Activated naive CD4-positive, alpha-beta T cell treated with anti-CD3 and anti-CD28 coated beads, Interleukin-2, amount 50 U/mL, for 72 hours (primary cell): ENCODE measurements around the gene OR5H2. TPM values are rescaled to one million over a fixed set of nuclear protein-coding genes. Genes with fewer than 3 reads are reported as not detected.

Experiments
- ATAC-seq, 2 donors: fragments of 150-1000 bp; cut with Tn5 transposase; 2 replicates each; pipeline ENCODE4 v1.10.0; 2021; ENCODE audit warnings: mild to moderate bottlenecking in 2 of 2, moderate library complexity in 2 of 2
- DNase-seq, 2 donors: peaks; one replicate each; pipeline ENCODE4 v3.0.0; 2021 to 2022; ENCODE audit warnings: low spot score in 2 of 2
- H3K27ac Mint-ChIP-seq, 2 donors: one replicate each; pipeline ENCODE4 v1.8.0; 2022; ENCODE audit warnings: mild to moderate bottlenecking in 2 of 2, mixed read lengths in 2 of 2
- H3K36me3 Mint-ChIP-seq, 2 donors: one replicate each; pipeline ENCODE4 v1.8.0; 2022; ENCODE audit warnings: mixed read lengths in 2 of 2
- H3K9me3 Mint-ChIP-seq, 2 donors: one replicate each; pipeline ENCODE4 v1.8.0; 2022; ENCODE audit warnings: mixed read lengths in 2 of 2
- total RNA-seq, 2 donors: library from RNA; stranded (reverse); gene quantifications; one replicate each; pipeline ENCODE4 v1.2.3, GENCODE V29; 2022

Gene OR5H2
- total RNA-seq, 2 donors from 2014 or later, result not detected

GRCh38 chr3:98325055-98325454 lies 42.8 kb downstream of the OR5H2 start:
- Mint-ChIP-seq H3K27ac (no peak overlapping the region), H3K9me3 (no peaks in the 10 kb centered on the region), H3K36me3 (no peaks in the 10 kb centered on the region)
- DNase-seq, result no peak
- no peak for ATAC-seq

DNA sequence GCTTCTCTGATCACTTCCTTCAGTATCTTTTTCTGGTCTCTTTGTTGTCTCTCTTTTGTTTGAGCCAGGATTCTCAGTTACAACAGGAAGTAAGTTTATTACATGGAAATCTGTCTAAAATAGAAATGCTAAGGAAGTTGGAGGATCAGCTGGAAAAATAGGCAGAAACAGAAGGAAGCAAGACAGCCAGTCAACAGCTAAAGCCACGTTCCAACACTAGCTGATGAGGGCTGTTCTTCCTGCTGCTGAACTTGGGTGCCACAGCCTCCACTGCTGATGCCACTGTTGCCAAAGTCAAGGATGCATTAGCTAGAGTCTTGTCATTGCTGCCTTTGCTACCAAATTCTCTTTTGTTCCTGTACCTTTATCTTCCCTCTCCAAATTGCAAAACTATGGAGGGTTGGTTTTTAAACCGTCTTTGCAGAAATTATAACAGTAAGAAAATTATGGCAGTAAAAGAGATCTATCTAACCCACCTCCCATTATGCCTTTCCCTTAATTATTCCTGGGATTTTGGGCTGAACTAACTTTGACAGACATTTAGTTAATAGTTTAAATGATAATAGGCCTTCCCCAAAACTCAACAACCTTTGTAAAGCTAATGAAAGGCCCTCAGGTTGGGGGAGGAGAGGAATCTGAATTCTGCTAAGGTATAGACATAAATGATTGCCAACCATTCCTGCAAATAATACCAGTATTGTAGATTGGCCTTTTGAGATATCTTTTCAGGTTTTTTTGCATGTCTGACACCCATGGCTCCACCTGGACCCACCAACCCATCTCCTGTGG lies 44.0 kb downstream of the OR5H2 start:
- H3K36me3 Mint-ChIP-seq, result no peaks in the 10 kb centered on the region
- DNase-seq (no peak), ATAC-seq (no peak)
- H3K9me3 Mint-ChIP-seq, result no peaks in the 10 kb centered on the region
- no peak overlapping the region for H3K27ac Mint-ChIP-seq

DNA sequence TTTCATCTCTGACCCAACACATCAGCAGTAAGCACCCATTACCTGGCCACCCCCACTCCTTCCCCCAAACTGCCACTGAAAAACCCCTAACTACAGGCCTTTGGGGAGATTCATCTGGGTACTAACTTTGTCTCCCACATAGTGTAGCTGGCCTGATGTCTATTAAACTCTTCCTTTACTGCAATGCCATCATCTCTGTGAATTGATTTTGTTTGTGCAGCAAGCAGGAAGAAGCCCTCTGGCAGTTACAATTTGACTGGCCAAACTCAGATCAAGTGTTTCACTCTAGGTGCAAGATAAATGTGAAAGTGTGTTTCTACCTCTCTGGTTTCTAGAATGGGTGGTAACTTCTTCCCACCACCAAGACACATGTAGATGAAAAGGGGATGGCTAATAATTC lies 44.6 kb downstream of the OR5H2 start:
- no peak for DNase-seq
- no peaks in the 10 kb centered on the region for H3K36me3 Mint-ChIP-seq
- H3K27ac Mint-ChIP-seq, result peak overlapping the region in 1 of 2 donors; percentile 11
- H3K9me3 Mint-ChIP-seq, result no peaks in the 10 kb centered on the region
- peak in 1 of 2 donors; percentile 88 for ATAC-seq

DNA sequence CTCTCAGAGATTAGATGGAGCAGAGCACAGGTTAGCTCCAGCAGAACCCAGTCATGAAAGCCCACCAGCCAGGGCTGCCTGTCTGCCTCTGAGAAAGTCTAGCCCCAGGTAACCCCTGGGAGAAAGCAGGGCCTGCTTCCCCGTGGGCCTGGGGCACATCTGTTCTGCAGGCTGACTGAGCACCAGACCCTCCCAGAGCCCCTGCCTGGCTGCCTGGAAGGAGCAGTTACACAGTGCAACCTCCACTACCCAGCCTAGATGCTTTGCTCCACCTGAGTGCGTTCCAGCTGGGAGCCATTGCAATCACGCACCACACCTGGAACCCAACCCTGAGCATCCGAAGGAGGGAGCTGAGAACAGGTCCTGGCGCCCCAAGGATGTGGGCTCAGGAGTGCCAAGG lies 46.6 kb downstream of the OR5H2 start:
- H3K27ac Mint-ChIP-seq, result no peak overlapping the region
- no peaks in the 10 kb centered on the region for H3K36me3 Mint-ChIP-seq
- DNase-seq (no peak), ATAC-seq (peak; percentile 4 to 14)
- H3K9me3 Mint-ChIP-seq, result no peaks in the 10 kb centered on the region

- ATAC-seq (peak; percentile 47 to 59), DNase-seq (peak in 1 of 2 donors; percentile 40)
- H3K9me3 Mint-ChIP-seq, result no peaks in the 10 kb centered on the region
- H3K27ac Mint-ChIP-seq, result peak overlapping the region in 1 of 2 donors; percentile 10
- no peaks in the 10 kb centered on the region for H3K36me3 Mint-ChIP-seq
These were observed 47.3 kb downstream of the OR5H2 start for GRCh38 chr3:98329392-98330124.

DNA sequence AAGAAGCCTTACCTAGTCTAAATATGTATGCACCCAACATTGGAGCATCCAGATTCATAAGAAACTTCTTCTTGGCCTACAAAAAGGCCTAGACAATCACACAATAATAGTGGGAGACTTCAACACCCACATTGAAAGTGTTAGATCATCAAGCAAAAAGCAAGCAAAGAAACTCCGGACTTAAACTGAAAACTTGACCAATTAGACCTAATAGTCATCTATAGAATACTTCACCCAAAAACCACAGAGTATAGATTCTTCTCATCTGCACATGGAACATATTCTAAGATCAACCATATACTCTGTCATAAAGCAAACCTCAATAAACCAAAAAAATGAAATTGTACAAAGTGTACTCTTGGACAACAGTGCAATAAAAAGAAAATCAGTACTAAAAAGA lies 49.0 kb downstream of the OR5H2 start:
- ATAC-seq (no peak), DNase-seq (no peak)
- Mint-ChIP-seq H3K27ac (no peak overlapping the region), H3K9me3 (no peaks in the 10 kb centered on the region), H3K36me3 (no peaks in the 10 kb centered on the region)

Other genes starting within 250 kb of the OR5H2 start
- gene GABRR3, start 247.2 kb upstream of the OR5H2 start, total RNA-seq, result not detected
- gene OR5AC2, start 195.3 kb upstream of the OR5H2 start, total RNA-seq, result not detected
- gene OR5H1, start 151.8 kb upstream of the OR5H2 start, total RNA-seq, result not detected
- gene OR5H14, start 135.0 kb upstream of the OR5H2 start, total RNA-seq, result under 1 TPM in 1 of 2 donors, not detected in 1; 0.02 TPM
- not detected for gene OR5H15, start 115.8 kb upstream of the OR5H2 start, total RNA-seq
- not detected for gene OR5H6, start 18.3 kb upstream of the OR5H2 start, total RNA-seq
- not detected for gene OR5K4, start 71.3 kb downstream of the OR5H2 start, total RNA-seq
- not detected for gene OR5K3, start 108.2 kb downstream of the OR5H2 start, total RNA-seq
- not detected for gene OR5K1, start 180.7 kb downstream of the OR5H2 start, total RNA-seq
- not detected for gene OR5K2, start 215.2 kb downstream of the OR5H2 start, total RNA-seq
- gene CLDND1, start 240.4 kb downstream of the OR5H2 start, total RNA-seq, result 100 to 1,000 TPM; 161 to 559 TPM
- gene GPR15, start 249.5 kb downstream of the OR5H2 start, total RNA-seq, result 1 to 10 TPM in 1 of 2 donors, under 1 TPM in 1; 0.91 to 1.5 TPM